C1 segment of cervical spinal cord (tissue), 14 donors: ENCODE results near the gene PUSL1.
A peak's percentile ranks its signal among the peaks of the same experiment; 100 is the strongest.

ENCODE experiments used
- DNase-seq, 14 donors: peaks; one replicate each; lab custom pipeline; 2025; lab: John Stamatoyannopoulos, UW

The PUSL1 gene

GRCh38 chr1:1352786-1353388 lies 44.5 kb downstream of the PUSL1 start:
- no peak for DNase-seq

- no peak for DNase-seq
Observed at GRCh38 chr1:1353389-1354151, 45.2 kb downstream of the PUSL1 start.

- DNase-seq = no peak
Observed at GRCh38 chr1:1354271-1355247, 46.2 kb downstream of the PUSL1 start.

GRCh38 chr1:1355416-1355815 lies 47.0 kb downstream of the PUSL1 start:
- DNase-seq = peak in 1 of 14 donors; percentile 30

GRCh38 chr1:1356166-1356795 lies 47.9 kb downstream of the PUSL1 start:
- DNase-seq = no peak

GRCh38 chr1:1356796-1357401 lies 48.5 kb downstream of the PUSL1 start:
- no peak for DNase-seq

GRCh38 chr1:1357871-1358432 lies 49.6 kb downstream of the PUSL1 start:
- DNase-seq = peak in 1 of 14 donors; percentile 65

GRCh38 chr1:1358433-1359271 lies 50.3 kb downstream of the PUSL1 start, which contains the start of gene MXRA8:
Gene MXRA8, minus strand, starts transcription at chr1:1358555. Its CDS starts 51 bp downstream, at chr1:1358504.
- DNase-seq = peak in 7 of 14 donors; percentile 15 to 73 (median 31)

- no peak for DNase-seq
Observed at GRCh38 chr1:1359308-1359663, 50.9 kb downstream of the PUSL1 start.

- DNase-seq = no peak
Observed at GRCh38 chr1:1359664-1360468, 51.5 kb downstream of the PUSL1 start.

GRCh38 chr1:1360506-1361169 lies 52.2 kb downstream of the PUSL1 start:
- peak in 3 of 14 donors; percentile 28 to 84 (median 32) for DNase-seq
